ENCODE measurements around the gene ROBO1. TPM values are rescaled to one million over a fixed set of nuclear protein-coding genes. Genes with fewer than 3 reads are reported as not detected.

Gene ROBO1
- total and polyA plus RNA-seq, 2 of the 13 experiments (the other 11 are each of a cell fraction or from before 2014, with no cell fraction given) = 52.2 to 71.0 TPM

DNA sequence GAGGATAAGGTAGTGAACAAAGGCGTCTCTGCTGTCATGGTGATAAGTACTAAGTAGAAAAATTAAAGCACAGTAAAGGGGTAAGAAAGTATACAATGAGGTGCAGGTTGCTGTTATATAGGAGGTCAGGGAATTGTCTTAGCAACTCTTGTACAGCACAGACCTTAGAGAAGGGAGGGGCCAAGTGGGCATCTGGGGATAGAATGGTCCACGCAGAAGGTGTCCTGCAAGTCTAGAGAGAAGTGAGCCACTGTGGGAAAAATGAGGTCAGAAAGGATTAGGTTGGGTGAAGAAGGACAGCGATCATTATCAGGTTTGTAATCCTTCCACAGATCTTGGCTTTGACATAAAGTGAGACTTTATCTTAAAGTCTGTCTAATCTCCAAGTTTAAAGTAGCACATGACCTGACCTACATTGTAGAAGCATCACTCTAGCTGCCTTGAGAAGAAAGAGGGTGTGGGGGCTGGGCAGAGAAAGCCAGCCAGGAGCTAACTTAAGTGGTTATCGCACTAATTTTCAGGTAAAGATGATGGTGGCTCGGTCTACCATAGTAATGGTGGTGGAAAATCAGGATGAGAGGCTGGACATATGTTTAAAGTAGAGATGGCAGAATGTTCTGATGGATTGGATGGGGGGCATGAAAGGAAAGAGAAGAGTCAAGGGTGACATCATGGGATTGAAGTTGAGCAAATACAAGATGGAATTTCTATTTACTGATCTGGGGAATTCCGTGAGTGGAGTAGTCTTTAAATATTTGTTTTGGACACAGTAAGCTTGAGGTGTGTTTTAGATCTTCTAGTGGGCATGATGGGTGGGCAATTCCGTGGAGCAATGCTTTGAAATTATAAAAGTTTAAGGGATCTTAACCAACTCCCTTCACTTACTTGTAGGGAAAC lies 919.2 kb downstream of the ROBO1 start (continued):
- TF ChIP-seq PPARG (CRISPR knock-in tag; conservative IDR thresholded peaks at IDR 0.05) (peak; percentile 59; the same call in 1 of the 2 replicates), ZBTB20 (CRISPR knock-in tag; IDR thresholded peaks at IDR 0.05; ENCODE audit: borderline replicate concordance, low read depth) (peak; percentile 25; the same call in 1 of the 2 replicates), ATF2 (CRISPR knock-in tag; IDR thresholded peaks at IDR 0.05) (peak; percentile 98), ZBTB7B (CRISPR knock-in tag; IDR thresholded peaks at IDR 0.05) (peak; percentile 82), MBNL3 (CRISPR knock-in tag; conservative IDR thresholded peaks at IDR 0.05) (no peak), ZGPAT (CRISPR knock-in tag; IDR thresholded peaks at IDR 0.05) (peak; percentile 71; the same call in 1 of the 2 replicates), ZNF720 (CRISPR knock-in tag; IDR thresholded peaks at IDR 0.05) (no peak), HOXA3 (CRISPR knock-in tag; IDR thresholded peaks at IDR 0.05) (peak; percentile 56; the same call in 1 of the 2 replicates), SKIL (CRISPR knock-in tag; IDR thresholded peaks at IDR 0.05; ENCODE audit: borderline replicate concordance) (peak; percentile 31; the same call in 1 of the 2 replicates), IKZF5 (CRISPR knock-in tag; IDR thresholded peaks at IDR 0.05) (peak; percentile 48; the same call in 1 of the 2 replicates), ATF4 (CRISPR knock-in tag; IDR thresholded peaks at IDR 0.05) (peak in 1 of 2 experiments; percentile 71; a peak in 2 of 4 replicates), ZNF652 (CRISPR knock-in tag; IDR thresholded peaks at IDR 0.05; ENCODE audit: borderline replicate concordance, low read depth) (peak; percentile 11; the same call in 1 of the 2 replicates), SOX6 (IDR thresholded peaks at IDR 0.05) (no peak), SOX6 (CRISPR knock-in tag; IDR thresholded peaks at IDR 0.05) (peak; percentile 87), ERF (CRISPR knock-in tag; IDR thresholded peaks at IDR 0.05) (peak; percentile 43; the same call in 1 of the 2 replicates), NCOA1 (CRISPR knock-in tag; IDR thresholded peaks at IDR 0.05) (peak; percentile 43; the same call in 1 of the 2 replicates), GABPA (IDR thresholded peaks at IDR 0.05; ENCODE audit: low read depth, low read length) (no peak), GABPA (CRISPR knock-in tag; IDR thresholded peaks at IDR 0.05; ENCODE audit: low read depth) (peak; percentile 18; the same call in 1 of the 2 replicates), ELF3 (CRISPR knock-in tag; IDR thresholded peaks at IDR 0.05) (peak; percentile 25; the same call in 1 of the 2 replicates), NR2F6 (IDR thresholded peaks at IDR 0.05) (peak; percentile 92), NR2F6 (CRISPR knock-in tag; IDR thresholded peaks at IDR 0.05) (peak; percentile 82)
- TF ChIP-seq, protein P1, sequence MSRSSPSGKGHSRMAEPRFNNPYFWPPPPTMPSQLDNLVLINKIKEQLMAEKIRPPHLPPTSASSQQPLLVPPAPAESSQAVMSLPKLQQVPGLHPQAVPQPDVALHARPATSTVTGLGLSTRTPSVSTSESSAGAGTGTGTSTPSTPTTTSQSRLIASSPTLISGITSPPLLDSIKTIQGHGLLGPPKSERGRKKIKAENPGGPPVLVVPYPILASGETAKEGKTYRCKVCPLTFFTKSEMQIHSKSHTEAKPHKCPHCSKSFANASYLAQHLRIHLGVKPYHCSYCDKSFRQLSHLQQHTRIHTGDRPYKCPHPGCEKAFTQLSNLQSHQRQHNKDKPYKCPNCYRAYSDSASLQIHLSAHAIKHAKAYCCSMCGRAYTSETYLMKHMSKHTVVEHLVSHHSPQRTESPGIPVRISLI (CRISPR knock-in tag; IDR thresholded peaks at IDR 0.05; ENCODE audit: borderline replicate concordance) = no peak
